Central memory CD8-positive, alpha-beta T cell (primary cell): ENCODE data around the gene ADGRE2.

Experiments used
- ATAC-seq: fragments of 150-1000 bp; cut with Tn5 transposase; replicated peaks from 2 replicates; pipeline ENCODE4 v1.10.0; 2022; ENCODE audit warnings: mild to moderate bottlenecking, moderate FRiP score, moderate number of reproducible peaks; ENCODE audit not compliant: poor library complexity, severe bottlenecking; ENCODE audit errors: extremely low read depth
- DNase-seq, 2 donors: peaks; one replicate each; pipeline ENCODE4 v3.0.0; 2021; ENCODE audit warnings: low spot score in 2 of 2
- H3K27ac Mint-ChIP-seq: one replicate; pipeline ENCODE4 v1.8.0; 2022; ENCODE audit warnings: low read depth, mild to moderate bottlenecking, moderate library complexity, mixed read lengths
- H3K27me3 Mint-ChIP-seq: one replicate; pipeline ENCODE4 v1.8.0; 2022; ENCODE audit warnings: mixed read lengths
- H3K36me3 Mint-ChIP-seq: one replicate; pipeline ENCODE4 v1.8.0; 2022; ENCODE audit warnings: mild to moderate bottlenecking, moderate library complexity, mixed read lengths; ENCODE audit not compliant: insufficient read depth
- H3K4me1 Mint-ChIP-seq: one replicate; pipeline ENCODE4 v1.8.0; 2022; ENCODE audit warnings: mixed read lengths
- H3K4me3 Mint-ChIP-seq: one replicate; pipeline ENCODE4 v1.8.0; 2022; ENCODE audit warnings: mild to moderate bottlenecking, moderate library complexity, mixed read lengths
- H3K9me3 Mint-ChIP-seq: one replicate; pipeline ENCODE4 v1.8.0; 2022; ENCODE audit warnings: mixed read lengths

Gene ADGRE2

DNA sequence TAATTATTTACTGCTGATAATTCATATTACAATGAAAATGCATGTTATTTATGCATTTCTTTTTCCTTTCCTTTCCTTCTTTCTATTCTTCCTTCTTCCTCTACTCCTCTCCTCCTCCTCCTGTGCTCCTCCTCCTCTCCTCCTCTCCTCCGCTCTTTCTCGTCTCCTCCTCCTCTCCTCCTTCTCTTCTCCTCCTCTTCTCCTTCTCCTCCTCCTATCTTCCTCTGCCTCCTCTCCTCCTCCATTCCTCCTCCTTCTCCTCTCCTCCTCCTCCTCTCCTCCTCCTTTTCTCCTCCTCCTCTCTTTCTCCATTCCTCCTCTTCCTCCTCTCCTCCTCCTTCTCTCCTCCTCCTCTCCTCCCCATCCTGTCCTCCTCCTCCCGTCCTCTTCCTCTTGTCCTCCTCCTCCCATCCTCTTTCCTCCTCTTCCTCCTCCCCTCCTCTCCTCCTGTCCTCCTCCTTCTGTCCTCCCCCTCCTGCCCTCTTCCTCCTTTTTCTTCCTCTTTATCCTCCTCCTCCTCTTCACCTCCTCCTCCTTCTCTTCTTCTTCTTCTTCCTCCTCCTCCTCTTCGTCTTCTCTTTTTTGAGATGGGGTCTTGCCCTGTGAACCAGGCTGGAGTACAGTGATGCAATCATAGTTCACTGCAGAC lies 14.7 kb downstream of the ADGRE2 start:
- Mint-ChIP-seq H3K4me3 (no peak overlapping the region), H3K36me3 (peaks cover 4% of the 10 kb centered on the region), H3K27ac (no peak overlapping the region), H3K27me3 (peaks cover 63% of the 10 kb centered on the region), H3K9me3 (peaks cover 9% of the 10 kb centered on the region), H3K4me1 (peaks cover 6% of the 10 kb centered on the region)
- no peak for ATAC-seq
- DNase-seq, result no peak

DNA sequence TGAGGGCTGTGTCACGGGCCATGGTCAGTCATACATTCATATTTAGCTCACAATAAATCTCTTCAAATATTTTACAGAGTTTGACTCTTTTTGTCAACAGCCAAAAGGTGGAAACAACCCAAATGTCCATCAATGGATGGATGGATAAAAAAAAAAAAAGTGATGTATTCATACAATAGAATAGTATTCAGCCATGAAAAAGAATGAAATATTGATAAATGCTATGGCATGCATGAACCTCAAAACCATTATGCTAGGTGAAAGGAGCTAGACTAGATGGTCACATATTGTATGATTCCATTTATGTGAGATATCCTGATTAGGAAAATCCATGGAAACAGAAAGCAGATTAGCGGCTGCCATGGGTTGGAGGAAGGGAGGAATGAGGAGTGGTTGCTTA lies 16.2 kb downstream of the ADGRE2 start:
- Mint-ChIP-seq H3K36me3 (peaks cover 6% of the 10 kb centered on the region), H3K4me3 (no peak overlapping the region), H3K27me3 (peaks cover 50% of the 10 kb centered on the region), H3K27ac (no peak overlapping the region), H3K9me3 (peaks cover 9% of the 10 kb centered on the region), H3K4me1 (peaks cover 6% of the 10 kb centered on the region)
- DNase-seq, result no peak
- no peak for ATAC-seq

DNA sequence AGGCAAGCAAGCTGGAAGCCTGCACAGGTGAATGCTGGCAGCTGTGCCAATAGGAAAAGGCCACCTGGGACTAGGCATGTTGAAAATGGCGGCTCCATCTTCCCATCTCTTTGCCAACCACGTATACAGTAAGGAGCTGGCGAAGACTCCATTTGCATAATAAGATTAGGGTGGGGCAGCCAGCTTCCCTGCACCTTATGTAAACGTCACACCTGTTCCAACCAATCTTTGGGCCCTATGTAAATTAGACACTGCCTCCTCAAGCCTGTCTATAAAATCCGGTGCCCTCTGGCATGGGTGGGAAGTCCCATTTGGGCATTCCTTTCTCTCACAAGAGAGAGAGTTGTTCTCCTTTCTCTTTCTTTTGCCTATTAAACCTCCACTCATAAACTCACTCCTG lies 16.8 kb downstream of the ADGRE2 start:
- Mint-ChIP-seq H3K4me1 (peaks cover 6% of the 10 kb centered on the region), H3K27me3 (peaks cover 50% of the 10 kb centered on the region), H3K4me3 (no peak overlapping the region), H3K27ac (no peak overlapping the region), H3K9me3 (peaks cover 9% of the 10 kb centered on the region), H3K36me3 (peaks cover 6% of the 10 kb centered on the region)
- no peak for ATAC-seq
- no peak for DNase-seq

DNA sequence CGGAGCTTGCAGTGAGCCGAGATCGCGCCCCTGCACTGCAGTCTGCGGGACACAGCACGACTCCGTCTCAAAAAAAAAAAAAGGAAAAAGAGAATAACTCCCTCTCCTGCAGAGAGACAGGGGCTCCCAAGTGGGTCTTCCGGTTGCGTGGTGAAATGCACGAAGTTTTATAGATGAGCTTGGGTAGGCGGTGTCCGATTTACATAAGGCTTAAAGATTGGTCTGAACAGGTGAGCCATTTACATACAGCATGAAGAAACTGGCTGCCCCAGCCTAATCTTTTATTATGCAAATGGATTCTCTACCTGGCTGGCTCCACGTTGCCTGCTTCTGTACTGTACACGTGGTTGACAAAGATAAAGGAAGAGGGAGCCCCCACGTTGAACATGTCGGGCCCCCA lies 19.5 kb downstream of the ADGRE2 start:
- Mint-ChIP-seq H3K4me1 (peaks cover 2% of the 10 kb centered on the region), H3K4me3 (no peak overlapping the region), H3K27me3 (peaks cover 32% of the 10 kb centered on the region), H3K9me3 (peaks cover 9% of the 10 kb centered on the region), H3K27ac (no peak overlapping the region), H3K36me3 (peaks cover 2% of the 10 kb centered on the region)
- no peak for ATAC-seq
- DNase-seq, result no peak

DNA sequence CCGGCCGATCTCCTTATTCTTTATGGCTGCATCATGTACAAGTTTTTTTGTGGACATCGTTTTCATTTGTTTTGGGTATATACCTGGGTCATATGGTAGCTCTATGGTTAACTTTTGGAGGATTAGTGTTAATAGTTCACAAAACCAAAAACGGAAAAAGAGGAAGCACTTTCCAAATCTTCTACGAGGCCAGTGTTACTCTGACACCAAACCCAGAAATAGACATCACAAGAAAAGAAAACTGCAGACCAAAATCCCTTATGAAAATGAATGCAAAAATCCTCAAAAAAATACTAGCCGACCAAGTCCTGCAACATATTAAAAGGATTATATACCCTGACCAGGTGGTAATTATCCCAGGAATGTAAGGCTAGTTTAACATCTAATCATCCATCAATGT lies 29.8 kb downstream of the ADGRE2 start:
- no peak for DNase-seq
- no peaks in the 10 kb centered on the region for H3K9me3 Mint-ChIP-seq
- no peak overlapping the region for H3K4me3 Mint-ChIP-seq
- H3K4me1 Mint-ChIP-seq, result no peaks in the 10 kb centered on the region
- H3K27me3 Mint-ChIP-seq, result no peaks in the 10 kb centered on the region
- no peak overlapping the region for H3K27ac Mint-ChIP-seq
- peaks cover 4% of the 10 kb centered on the region for H3K36me3 Mint-ChIP-seq
- ATAC-seq, result no peak

DNA sequence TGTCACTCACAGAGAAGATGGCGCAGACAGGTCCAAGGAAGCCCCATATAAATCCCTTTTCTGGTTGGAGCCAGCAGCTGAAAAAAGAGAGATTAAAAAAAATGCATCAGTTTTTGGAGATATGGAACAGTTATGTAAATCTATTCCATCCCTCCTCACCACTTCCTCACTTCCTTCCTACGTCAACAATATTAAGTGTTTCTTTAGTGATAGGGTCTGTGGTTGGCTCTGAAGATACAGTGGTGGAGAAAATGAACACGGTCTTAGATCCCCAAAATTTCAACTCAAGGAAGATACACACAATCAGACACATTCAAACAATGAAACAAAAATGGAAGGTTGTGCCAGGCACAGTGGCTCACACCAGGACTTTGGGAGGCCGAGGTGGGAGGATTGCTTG lies 31.5 kb downstream of the ADGRE2 start:
- H3K27ac Mint-ChIP-seq, result no peak overlapping the region
- DNase-seq (no peak), ATAC-seq (no peak)
- no peaks in the 10 kb centered on the region for H3K27me3 Mint-ChIP-seq
- H3K4me3 Mint-ChIP-seq, result no peak overlapping the region
- peaks cover 6% of the 10 kb centered on the region for H3K36me3 Mint-ChIP-seq
- H3K4me1 Mint-ChIP-seq, result no peaks in the 10 kb centered on the region
- no peaks in the 10 kb centered on the region for H3K9me3 Mint-ChIP-seq

DNA sequence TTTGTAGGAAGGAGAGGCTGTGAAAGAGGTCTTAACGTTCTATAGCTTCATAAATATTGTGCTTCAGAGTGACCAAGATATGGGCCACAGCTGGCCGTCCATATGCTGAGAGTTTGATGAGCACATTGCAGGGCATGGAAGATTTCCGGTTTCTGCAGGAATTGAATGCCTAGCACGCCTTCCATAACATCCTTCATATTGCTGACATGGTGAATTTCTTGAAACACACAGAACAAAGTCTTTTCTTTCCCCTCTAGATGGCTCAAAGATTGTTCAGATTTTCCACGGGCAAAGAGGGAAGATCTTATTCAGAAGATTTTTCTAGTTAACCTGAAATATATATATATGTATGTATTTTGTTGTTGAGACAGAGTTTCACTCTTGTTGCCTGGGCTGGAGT lies 42.4 kb downstream of the ADGRE2 start:
- H3K4me1 Mint-ChIP-seq, result no peaks in the 10 kb centered on the region
- H3K9me3 Mint-ChIP-seq, result peaks cover 4% of the 10 kb centered on the region
- DNase-seq, result no peak

DNA sequence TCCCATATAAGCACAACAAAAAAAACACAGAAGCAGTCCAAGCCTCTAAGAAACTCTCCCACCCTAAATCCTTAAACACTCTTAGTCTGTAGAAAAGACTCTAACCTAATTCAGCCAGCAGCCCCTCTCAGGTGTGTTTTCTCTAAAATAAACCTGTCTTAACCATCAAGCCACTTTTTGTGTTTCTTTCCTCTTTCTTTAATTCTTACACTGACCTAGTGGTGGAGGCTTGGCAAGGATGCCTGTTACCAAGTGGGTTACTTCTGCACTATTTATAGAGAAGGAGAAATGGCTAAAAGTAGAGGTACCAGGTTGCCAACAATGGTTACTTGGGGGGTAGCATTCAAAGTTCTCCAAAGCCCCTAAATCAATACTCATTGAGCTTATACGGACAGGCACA lies 44.8 kb downstream of the ADGRE2 start:
- no peaks in the 10 kb centered on the region for H3K36me3 Mint-ChIP-seq
- peaks cover 11% of the 10 kb centered on the region for H3K9me3 Mint-ChIP-seq
- no peak overlapping the region for H3K27ac Mint-ChIP-seq
- peaks cover 48% of the 10 kb centered on the region for H3K27me3 Mint-ChIP-seq
- ATAC-seq (no peak), DNase-seq (no peak)
- no peak overlapping the region for H3K4me3 Mint-ChIP-seq
- no peaks in the 10 kb centered on the region for H3K4me1 Mint-ChIP-seq

More for the DNA sequence above, 42.4 kb downstream of the ADGRE2 start:
- Mint-ChIP-seq H3K27ac (no peak overlapping the region), H3K36me3 (no peaks in the 10 kb centered on the region), H3K27me3 (peaks cover 44% of the 10 kb centered on the region), H3K4me3 (no peak overlapping the region)
- ATAC-seq, result no peak

DNA sequence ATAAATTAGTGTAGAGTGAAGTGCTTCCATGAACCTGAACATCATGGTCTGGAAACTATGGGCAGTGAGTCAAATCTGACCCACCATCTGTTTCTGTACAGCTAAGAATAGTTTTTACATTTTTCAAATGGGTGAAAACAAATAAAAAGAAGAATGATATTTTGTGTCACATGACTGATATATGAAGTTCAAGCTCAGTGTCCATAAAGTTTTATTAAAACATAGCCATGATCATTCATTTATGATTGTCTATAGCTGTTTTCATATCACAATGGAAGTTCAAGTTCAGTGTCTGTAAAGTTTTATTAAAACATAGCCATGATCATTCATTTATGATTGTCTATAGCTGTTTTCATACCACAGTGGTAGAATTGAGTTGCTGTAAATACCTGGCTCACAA lies 45.9 kb downstream of the ADGRE2 start:
- DNase-seq, result no peak
- no peak overlapping the region for H3K27ac Mint-ChIP-seq
- ATAC-seq, result no peak
- peaks cover 15% of the 10 kb centered on the region for H3K9me3 Mint-ChIP-seq
- H3K27me3 Mint-ChIP-seq, result peaks cover 44% of the 10 kb centered on the region
- no peaks in the 10 kb centered on the region for H3K36me3 Mint-ChIP-seq
- H3K4me3 Mint-ChIP-seq, result no peak overlapping the region
- no peaks in the 10 kb centered on the region for H3K4me1 Mint-ChIP-seq

DNA sequence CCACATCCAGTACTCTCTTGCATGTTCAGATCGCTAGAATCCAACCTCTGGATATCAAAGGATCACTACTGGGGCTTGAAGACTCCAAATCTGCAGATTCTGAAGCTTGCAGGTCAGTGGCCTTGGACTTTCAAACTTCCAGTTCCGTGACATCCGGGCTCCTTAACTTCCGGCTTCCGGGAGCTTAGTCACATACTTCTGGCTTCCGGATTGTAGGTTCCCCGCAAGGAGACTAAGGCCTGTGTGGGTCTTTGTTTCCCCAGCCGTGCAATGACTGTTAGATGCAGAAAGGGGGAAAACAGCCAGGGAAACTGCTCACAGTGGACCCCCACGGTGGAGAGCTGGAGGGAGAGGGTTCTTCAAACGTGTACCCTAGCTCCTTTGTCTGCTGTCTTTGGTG lies 47.2 kb downstream of the ADGRE2 start:
- ATAC-seq (no peak), DNase-seq (no peak)
- Mint-ChIP-seq H3K27me3 (peaks cover 40% of the 10 kb centered on the region), H3K36me3 (no peaks in the 10 kb centered on the region), H3K9me3 (peaks cover 22% of the 10 kb centered on the region), H3K4me1 (no peaks in the 10 kb centered on the region), H3K4me3 (no peak overlapping the region), H3K27ac (no peak overlapping the region)

DNA sequence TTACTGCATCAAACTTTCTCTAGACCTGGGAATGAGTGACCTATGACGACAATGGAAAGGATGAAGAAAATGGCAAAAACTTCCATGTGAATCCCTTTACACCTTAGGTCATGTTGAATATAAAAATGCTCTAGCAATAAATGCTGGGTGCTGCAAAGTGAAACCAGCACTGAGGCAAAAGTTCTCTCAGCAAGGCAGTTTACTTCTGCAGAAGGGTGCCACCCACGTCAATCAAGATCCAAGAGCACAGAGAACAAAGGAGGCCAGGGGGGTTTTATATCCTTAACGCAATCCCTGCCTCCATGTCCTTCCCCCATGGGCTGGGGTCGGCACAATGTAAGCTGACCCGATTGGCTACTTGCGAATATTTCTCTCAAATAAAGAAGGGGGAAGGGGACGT lies 49.8 kb downstream of the ADGRE2 start:
- no peak for ATAC-seq
- Mint-ChIP-seq H3K4me1 (no peaks in the 10 kb centered on the region), H3K27me3 (peaks cover 18% of the 10 kb centered on the region), H3K36me3 (no peaks in the 10 kb centered on the region), H3K9me3 (peaks cover 23% of the 10 kb centered on the region), H3K4me3 (no peak overlapping the region), H3K27ac (no peak overlapping the region)
- DNase-seq, result no peak

DNA sequence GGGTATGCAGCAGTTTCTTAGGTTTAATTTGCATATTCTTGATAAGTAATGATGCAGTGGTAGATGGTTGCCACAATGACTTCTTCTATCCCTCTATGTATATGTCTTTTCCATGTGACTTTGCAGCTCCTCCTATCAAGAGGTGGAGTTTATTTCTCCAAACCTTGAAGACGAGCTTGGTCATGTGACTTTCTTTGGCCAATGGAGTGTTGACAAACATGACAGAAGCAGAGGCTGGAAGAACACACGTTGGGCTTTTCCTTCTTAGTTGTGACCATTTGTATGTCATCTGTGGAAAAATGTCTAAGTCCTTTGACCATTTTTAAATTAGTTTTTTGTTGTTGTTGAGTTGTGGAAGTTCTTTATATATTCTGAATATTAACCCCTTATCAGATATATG lies 56.2 kb downstream of the ADGRE2 start:
- DNase-seq (no peak), ATAC-seq (no peak)
- no peaks in the 10 kb centered on the region for H3K4me1 Mint-ChIP-seq
- H3K36me3 Mint-ChIP-seq, result peaks cover 6% of the 10 kb centered on the region
- no peaks in the 10 kb centered on the region for H3K27me3 Mint-ChIP-seq
- H3K9me3 Mint-ChIP-seq, result peaks cover 28% of the 10 kb centered on the region
- H3K4me3 Mint-ChIP-seq, result no peak overlapping the region
- no peak overlapping the region for H3K27ac Mint-ChIP-seq

DNA sequence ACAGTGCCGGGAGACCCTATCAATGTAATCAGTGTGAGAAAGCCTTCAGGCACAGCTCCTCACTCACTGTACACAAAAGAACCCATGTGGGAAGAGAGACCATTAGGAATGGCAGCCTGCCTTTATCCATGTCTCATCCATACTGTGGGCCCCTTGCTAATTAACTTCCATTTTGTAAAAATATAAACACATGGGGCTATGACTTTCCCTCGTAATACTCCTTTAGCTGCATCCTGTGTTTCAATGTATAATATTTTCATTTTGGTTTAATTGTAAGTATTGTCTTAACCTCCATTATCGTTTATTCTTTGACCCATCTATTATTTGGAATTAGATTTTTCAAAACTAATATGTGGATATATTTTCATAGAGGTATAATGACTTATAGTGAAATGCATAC lies 59.2 kb downstream of the ADGRE2 start:
- no peak overlapping the region for H3K4me3 Mint-ChIP-seq
- peaks cover 23% of the 10 kb centered on the region for H3K36me3 Mint-ChIP-seq
- H3K27ac Mint-ChIP-seq, result no peak overlapping the region
- no peaks in the 10 kb centered on the region for H3K27me3 Mint-ChIP-seq
- ATAC-seq (no peak), DNase-seq (no peak)
- H3K9me3 Mint-ChIP-seq, result peaks cover 32% of the 10 kb centered on the region
- no peaks in the 10 kb centered on the region for H3K4me1 Mint-ChIP-seq
